ENCODE measurements around the gene LRRC73.
A peak's percentile ranks its signal among the peaks of the same experiment; 100 is the strongest.
"Not testable (repeated sequence)": the region's sequence is repeated elsewhere in the genome, so short reads cannot be mapped to it uniquely, and the experiment has no call there.

LRRC73 gene

DNA sequence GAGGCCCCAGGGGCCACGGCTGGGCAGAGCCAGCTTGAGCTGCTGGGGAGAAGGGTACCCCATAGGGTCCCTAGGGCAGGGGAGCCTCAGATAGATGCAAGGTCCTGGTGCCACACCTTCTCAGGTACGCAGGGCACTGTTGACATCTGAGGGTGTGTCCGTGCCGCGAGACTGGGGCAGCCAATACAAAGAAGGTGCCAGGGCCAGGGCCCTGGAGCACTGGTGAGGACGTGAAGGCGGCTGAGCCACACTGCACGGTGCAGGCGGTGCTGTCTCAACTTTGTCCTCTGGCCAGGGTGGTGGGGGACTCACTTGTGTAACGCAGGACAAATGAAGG, 649 bp upstream of the LRRC73 start:
- no peak for DNase-seq

DNA sequence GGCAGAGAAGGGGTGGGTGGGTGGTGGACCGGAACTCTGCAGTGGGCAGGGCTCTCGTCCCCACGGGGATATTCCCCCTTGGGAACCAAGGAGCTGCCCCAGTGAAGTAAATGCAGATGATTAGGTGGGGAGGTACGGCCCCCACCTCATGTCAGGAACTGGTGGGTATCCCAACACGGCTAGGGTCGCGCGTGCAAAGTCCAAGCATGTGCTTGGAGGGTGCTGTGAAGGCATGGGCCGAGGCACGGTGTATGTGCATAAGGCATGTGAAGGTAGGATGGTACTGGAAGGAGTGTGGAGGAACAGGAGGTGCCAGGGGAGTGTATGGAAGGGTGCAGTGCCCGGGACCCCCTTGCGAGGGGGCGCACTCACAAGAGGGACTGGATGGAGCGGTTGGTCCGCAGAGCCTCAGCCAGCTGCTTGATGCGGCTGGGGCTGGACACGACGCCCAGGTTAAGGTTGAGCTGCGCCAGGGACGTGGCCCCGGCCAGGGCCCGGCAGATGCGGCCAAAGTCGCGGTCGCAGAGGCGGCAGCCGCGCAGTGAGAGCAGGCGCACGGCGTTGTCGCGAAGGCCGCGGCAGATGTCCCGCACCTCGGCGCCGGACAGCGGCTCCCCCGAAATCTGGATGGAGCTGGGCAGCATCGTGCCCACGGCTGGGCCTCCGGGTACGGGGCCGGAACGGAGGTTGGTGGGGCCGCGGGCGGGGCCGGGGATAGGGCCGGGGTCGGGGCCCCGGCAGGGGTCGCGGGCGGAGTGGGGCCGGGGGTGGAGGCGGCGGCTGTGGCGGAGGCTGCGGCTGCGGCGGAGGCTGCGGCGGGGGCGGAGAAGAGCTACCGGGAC, 783 bp downstream of the LRRC73 start:
- DNase-seq: no peak

DNA sequence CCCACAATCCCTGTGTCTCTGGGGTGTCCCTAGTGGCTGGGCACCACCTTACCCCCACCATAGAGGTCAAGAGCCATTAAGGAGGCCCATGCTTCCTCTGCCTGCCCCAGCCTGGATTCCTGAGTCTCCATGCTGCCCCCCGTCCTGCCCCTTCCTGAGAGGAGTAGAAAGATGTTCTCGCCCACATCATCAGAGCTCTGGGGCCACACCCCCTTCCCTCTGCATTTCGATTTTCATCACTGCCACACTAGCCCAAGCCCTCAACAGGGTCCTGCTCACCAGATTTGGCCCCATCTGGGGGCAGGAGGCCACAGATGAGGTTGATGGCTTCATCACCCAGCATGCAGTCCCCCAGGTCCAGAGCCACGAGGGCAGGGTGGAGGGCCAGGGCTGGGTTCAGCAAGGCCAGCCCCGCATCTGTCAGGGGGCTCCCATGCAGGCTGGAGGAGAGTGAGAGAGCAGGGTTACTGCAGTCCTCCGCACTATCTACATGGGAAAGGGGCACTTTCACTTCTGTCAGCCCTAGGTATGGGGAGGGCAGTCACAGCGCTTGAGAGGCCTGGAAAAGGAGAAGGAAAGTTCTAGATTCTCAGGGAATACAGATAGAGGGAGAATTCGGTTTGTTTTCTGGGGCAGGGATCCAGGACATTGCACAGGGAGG, 1.5 kb downstream of the LRRC73 start:
- no peak for DNase-seq

DNA sequence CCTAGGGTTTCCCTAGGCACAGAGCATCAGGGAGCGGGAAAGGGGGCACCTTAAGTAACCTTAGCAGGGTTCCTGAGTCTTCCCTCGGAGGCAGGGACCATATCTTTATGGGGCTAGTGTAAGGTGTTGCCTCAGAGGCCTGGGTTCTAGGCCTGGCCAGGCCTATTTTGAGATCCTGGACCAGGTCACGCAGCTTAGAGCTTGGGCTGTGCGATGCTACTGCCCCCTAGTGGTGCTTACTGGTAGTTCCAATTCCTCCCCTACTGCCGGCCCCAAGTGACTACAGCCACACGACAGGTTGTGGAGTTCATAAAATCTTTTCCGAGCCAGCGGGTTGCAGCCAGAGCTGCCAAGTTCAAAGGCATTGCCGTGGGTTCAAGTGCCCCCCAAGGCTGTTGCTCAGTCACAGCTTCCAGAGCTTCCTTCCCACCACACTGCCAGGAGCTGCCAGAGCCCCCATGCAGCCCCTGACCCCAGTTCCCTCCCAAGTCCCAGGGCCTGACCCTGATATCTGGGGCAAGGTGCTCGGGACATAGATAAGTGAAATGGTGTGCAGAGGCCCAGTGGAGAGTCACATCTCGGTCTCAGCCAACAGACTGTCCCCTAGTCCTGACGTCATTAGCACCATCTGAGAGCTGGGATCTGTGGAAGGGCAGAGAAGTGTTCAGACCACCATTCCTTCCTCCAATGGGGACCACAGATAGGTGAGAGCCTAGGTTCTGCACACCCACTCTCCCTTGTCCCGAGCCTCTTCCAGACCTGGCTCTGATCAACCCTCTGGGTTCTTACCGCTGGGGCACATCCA, 3.3 kb downstream of the LRRC73 start:
- peak; percentile 85 to 89 for DNase-seq

DNA sequence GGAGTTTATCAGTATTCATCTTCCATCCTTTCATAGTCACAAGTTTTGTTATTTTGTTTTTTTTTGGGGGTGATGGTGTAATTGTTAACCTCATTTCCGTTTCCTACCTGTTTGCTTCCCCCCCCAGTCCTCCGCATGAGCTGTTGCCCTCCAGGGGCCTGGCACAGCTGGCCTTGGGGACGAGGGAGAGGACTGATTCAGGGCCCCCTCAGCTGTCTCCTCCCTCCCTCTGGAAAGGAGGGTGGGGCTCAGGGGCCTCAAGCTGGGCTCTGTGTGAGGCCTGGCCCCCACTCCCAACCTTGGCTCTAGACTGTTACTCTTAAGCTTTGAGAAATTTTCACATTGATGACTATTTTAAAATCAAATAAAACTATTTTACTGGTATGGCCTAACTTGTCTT, 4.0 kb downstream of the LRRC73 start:
- no peak for DNase-seq

DNA sequence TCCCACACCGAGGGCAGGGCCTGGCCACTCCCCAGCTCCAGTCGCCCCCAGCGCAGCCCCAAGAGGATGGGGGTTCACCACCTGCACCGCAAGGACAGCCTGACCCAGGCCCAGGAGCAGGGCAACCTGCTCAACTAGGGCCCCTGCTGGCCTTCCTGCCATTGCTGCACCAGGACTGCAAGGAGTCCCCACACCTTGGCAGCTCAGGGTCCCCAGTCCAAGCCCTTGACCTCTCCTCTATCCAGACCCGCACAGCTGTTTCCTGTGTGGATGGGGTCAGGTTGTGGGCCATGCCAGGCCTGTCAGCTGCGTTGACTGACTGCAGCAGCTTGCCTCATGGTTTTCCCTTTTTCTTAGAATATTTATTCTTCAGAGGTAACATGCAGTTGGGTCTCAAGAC, 4.4 kb downstream of the LRRC73 start:
- DNase-seq: no peak

DNA sequence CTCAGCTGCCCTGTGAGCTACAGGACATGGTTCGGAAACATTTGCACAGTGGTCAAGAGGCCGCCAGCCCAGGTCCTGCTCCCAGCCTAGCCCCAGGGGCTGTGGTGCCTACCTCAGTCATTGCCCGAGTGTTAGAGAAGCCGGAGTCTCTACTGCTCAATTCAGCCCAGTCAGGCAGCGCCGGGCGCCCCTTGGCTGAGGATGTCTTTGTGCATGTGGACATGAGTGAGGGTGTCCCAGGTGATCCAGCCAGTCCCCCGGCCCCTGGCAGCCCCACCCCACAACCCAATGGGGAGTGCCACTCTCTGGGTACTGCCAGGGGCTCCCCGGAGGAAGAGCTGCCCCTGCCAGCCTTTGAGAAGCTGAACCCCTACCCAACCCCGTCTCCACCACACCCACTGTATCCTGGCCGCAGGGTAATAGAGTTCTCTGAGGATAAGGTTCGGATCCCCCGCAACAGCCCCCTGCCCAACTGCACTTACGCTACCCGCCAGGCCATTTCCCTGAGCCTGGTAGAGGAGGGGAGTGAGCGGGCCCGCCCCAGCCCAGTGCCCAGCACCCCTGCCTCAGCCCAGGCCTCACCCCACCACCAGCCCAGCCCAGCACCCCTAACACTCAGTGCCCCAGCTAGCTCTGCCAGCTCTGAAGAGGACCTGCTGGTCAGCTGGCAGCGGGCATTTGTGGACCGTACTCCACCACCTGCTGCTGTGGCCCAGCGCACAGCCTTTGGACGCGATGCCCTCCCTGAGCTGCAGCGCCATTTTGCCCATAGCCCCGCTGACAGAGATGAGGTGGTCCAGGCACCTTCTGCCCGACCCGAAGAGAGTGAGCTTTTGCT, 5.2 kb downstream of the LRRC73 start:
- DNase-seq: no peak

DNA sequence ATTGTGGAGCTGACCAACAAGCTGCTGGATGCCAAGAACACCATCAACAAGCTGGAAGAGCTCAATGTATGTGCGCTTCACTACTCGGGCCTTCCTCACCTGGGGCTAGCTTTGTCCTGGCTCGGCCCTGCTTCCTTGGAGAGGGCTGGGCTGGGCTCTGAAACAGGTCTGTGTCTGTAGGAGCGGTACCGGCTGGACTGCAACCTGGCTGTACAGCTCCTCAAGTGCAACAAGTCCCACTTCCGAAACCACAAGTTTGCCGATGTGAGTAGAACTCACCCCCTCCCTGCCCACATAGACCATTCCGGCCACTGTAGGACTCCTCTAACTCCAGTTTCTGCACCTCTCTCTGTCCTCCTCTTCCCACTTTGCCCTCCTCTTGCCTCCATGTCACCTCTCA, 6.7 kb downstream of the LRRC73 start:
- DNase-seq: no peak

DNA sequence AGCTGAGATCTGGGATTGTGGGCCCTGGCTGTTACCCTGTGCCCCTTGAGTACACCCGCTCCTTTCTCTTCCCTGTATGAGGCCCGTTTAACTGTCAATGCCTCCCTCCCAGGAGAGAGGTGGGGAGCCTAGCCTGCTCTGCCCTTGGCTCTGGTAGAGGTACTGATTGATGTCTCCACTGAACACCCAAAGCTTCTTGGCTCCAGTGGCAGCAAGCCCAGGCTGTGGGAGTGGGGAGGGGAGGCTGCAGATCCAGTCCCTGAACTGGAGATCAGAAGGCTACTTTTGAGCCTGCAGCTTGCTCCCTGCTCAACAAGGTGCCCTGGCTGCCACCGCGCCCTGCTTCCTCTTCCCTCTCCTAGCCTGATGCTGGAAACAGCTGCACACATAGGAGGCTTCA, 7.5 kb downstream of the LRRC73 start:
- DNase-seq: no peak

DNA sequence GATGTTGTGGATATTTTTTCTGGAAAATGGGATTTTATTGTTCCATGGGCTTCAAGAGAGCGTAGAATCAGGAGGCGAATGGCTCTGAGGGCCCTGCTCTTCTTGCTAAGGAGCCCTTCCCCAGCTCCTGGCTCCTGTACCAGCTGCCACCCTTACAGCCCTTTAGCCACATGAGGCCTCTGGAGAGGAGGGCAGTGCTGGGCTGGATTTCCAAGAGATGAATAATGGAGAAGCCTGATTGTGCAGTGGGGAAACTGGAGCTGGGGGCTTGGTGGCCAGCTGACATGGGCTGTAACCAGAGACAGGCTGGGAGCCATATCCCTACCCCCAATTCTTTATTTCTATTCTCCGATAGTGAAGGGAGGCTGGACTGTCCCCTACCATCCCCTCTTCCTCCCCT, 9.2 kb downstream of the LRRC73 start:
- no peak for DNase-seq

DNA sequence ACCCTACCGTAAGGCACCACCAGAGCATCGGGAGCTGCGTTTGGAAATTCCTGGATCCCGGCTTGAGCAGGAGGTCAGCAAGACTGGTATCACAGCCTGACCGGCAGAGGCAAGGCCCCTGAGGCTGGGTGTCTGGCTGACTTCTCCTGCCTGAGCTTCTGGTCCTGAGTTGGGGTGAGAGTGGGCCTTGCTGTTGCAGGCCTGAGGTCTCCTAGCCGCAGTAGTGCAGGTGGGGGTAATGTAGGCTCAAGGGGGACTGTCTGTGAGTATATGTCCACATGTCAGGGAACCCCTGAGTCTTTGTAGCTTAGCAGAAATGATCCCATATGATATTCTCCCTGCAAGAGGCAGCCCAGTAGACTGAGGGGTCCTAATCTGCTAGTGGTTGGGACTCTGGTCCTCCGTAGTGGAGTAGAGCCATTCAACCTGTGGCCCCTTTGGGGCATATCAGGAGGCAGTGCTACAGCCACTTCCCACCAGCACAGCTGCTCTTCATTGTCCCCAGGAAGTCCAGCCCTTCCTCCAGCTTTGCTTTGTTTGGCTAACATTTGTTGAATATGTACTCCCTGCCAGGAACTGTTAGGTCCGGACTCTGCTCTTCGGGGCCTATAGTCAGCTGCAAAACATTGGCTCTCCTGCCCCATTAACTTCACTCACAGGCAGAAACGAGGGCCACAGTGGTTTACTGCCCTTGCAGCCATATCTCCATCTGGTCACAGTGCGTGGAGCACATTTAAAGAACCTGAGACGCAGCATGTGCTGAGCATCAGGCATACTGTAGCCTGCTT, 10.9 kb downstream of the LRRC73 start:
- no peak for DNase-seq

DNA sequence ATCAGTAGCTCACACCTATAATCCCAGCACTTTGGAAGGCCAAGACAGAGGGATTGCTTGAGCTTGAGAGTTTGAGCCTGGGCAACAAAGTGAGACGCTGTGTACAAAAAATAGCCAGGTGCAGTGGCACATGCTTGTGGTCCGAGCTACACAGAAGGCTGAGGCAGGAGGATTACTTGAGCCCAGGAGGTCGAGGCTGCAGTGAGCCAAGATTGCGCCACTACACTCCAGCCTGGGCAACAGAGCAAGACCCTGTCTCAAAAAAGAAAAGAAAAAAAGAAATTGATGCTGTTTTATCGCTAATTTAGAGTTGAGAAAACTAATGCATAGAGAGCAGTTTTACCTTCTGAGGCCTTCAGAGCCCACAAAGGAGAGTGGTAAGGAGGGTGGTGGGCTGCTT, 11.9 kb downstream of the LRRC73 start:
- DNase-seq: not testable (repeated sequence)

DNA sequence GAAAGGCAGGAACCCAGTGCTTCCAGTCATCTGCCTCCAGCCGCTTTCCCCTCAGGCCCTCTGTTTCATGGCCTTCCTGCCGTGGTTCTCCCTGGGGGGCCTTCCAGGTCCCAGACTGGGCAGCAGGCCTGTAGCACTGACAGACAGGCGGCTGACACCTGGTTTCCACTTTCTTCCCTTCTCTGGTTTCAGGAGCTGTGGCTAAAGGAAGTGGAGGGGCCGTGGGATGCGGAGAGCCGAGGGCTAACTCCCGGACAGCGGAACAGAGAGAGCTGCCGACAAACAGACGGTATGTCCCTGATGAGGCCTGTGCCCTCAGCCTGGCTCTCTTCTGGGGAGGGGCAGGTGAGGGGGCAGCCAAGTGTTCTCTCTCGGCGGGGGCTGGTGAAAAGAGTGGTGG, 12.5 kb downstream of the LRRC73 start:
- no peak for DNase-seq

DNA sequence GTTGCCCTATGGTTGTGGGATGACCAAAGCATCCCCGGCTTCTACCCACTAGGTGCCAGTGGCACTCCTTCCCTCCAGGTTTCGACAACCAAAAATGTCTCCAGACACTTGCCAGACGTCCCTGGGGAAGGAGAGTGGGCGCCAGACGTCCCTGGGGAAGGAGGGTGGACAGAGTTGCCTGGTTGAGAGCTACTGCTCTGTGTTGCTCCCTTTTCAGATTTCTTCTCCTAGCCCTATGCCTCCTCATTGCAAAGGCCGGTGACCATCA, 13.1 kb downstream of the LRRC73 start:
- no peak for DNase-seq

DNA sequence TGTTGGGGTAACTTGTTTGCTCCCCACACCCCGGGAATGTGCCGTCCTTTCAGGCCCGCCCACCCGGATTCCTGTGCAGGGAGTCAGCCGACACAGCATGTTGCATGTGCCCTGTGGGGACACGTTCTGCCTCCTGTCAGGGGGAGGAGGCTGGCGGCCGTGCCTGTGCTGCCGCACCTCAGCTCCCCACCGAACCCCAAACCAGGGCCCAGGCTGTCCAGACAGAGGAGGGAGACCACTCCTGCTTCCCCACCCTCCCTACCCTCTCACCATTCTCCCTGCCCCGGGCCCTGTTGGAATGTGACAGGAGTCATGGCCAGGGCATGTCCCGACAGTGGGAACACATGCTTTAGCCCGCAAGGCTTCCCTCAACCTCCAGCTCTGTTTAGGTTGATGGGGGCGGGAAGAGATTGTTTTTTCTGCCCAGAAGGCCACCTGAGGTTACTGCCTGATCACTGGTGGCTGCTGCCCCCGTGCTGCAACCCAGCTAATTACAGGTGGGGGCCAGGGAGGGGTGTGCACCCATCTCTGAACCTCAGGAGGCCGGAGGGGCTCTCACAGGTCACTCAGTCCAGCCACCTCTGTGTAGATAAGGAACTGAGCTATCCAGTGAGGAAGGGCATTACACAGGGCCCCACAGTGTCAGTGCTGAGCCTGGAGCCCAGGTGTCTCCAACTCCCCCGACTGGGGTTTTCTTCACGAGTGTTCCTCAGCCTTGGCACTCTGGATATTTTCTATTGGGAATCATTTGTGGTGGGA, 13.6 kb downstream of the LRRC73 start:
- DNase-seq: no peak

DNA sequence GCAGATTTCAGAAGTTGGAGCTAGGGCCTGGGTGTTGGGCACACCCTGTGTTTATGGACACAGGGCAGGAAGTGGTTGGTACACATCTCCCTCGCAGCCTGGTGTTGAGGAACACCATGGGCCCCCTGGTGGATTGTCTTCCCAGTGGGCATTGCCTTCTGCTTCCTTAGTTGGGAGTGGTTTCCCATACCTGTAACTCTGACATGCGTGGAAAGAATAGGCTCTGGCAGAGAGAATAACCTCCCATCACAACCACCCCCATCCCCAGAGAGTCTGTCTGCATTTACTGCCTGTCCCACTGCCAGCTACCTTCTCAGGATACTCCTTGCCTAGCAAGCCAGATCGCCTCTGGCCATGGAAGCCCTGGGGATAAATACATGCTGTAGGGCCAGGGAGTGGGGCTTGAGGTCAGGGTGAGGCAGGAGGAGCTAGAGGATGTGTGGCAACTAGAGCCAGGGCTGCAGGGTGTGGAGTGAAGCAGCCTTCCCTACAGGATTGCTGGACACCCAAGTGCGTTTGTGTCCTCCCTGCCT, 14.7 kb downstream of the LRRC73 start:
- DNase-seq: peak in 1 of 2 donors; percentile 5

DNA sequence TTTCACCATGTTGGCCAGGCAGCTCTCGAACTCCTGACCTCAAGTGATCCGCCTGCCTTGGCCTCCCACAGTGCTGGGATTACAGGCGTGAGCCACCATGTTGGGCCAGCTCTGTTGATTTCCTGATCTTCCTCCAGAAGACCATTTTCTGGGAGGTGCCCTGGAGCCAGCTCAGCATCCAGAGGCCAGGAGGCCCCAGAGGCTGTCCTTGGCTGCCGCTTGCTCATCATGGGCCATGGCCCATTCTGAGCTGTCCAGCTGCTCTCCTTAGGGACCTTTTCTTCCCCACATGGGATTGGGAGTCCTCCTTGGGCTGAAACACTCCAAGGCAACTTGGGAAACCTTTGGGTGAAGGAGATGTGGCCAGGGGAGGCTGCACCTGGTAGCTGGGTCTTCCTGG, 15.4 kb downstream of the LRRC73 start:
- DNase-seq: no peak

DNA sequence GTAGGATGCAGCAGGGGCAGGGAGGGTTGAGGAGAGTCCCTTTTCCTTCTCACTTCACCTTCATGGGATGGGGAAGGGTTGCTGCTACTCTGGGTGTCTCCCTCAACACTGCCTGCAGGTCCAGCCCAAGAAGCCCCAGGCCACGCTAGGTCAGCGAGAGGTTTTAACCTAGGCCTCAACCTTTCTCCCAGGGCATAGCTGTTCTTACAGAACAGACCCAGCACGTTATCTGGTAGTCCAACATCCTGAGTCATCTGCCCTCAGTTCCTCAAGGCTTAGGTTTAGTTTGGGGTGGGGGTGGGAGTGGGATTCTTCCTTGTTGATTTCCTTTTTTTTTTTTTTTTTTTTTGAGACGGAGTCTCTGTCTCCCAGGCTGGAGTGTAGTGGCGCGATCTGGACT, 15.8 kb downstream of the LRRC73 start:
- no peak for DNase-seq

DNA sequence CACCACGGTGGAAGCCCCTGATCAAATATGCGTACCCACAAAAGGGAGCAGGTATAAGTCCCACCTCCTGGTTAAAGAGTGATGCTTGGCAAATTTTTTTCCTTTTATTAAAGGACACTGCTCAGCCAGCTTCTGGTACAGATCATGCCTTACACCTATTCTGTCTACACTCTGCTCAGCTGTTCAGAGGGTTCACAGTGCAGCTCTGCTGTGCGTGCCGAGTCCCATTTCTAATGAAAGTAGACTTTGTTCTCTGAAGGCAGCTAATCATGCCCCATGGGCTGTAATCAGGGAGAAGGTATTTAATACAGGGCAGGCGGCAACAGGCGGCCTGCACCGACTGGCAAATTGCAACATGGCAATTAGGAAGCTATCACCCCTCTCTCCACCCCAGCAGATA, 16.3 kb downstream of the LRRC73 start:
- no peak for DNase-seq

DNA sequence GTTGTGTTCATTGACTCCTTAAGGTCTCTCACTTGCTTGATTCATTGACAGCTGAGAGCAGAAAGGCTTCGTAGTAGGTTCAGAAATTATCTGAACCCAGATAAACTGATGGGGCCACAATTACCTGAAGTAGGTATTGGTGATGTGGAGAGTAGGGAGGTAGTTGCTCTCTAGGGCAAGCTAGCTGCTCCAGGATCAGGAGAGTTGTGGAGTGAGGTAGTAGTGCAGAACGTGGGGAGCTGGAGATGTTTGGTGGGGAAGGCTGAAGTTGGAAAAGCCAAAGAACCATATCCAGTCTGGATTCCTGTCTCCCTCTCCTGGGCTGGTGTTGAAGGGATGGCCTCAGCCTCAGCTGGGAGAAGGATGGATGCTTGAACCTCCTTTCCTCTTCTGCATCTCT, 16.9 kb downstream of the LRRC73 start:
- DNase-seq: no peak

DNA sequence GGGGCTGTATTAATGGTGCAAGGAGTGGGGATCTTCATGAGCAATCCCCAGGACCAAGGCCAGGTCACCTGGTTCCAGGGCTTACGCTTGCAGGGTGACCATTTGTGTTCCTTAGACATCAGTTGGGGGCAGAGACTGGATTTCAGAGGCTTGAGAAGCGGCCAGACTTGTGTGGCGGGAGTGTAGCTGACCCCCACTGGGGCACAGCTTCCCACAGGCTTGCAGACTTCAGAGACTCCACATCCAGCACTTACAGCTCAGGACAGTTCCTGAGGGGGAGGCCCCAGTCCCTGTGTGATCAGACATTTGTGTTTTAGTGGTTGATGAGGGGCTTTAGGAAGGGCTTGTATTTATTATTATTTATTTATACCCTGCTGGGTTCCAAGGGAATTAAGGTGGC, 17.5 kb downstream of the LRRC73 start:
- DNase-seq: no peak
